ENCODE measurements around the gene CPEB1.
"Not testable (repeated sequence)": the region's sequence is repeated elsewhere in the genome, so short reads cannot be mapped to it uniquely, and the experiment has no call there.

Gene CPEB1

GRCh38 chr15:82646250-82647044 is 716 bp downstream of the CPEB1 start:
- ChIA-PET POLR2A (ENCODE audit: low non-redundant PET) (no interaction called here), CTCF (no interaction called here)
- no peak overlapping the region for H3K27ac ChIP-seq
- DNase-seq (ENCODE audit: low spot score): no peak
- TF ChIP-seq CTCF (conservative IDR thresholded peaks at IDR 0.05; ENCODE audit: low read depth): no peak

- DNase-seq (ENCODE audit: low spot score); POLR2A ChIA-PET (ENCODE audit: low non-redundant PET); H3K27ac ChIP-seq: not testable (repeated sequence)
- CTCF ChIA-PET: interaction anchor here (0.6 kb wide), 2 partner anchors 19 to 22 kb away, joined by 3 to 4 read pairs; no protein-coding TSS in a partner anchor
These were observed 2.0 kb downstream of the CPEB1 start for GRCh38 chr15:82644967-82645852.

- TF ChIP-seq CTCF (conservative IDR thresholded peaks at IDR 0.05; ENCODE audit: low read depth): no peak
- CTCF ChIA-PET: interaction anchor here (0.6 to 0.7 kb wide), 2 partner anchors 112 to 113 kb away, joined by 4 to 5 read pairs; no protein-coding TSS in a partner anchor
- no peak overlapping the region for H3K27ac ChIP-seq
- POLR2A ChIA-PET (ENCODE audit: low non-redundant PET): interaction anchor here (0.9 kb wide), 1 partner anchor 104 kb away, joined by 3 read pairs; the partner anchor contains the start of gene RPS17
- no peak for DNase-seq (ENCODE audit: low spot score)
These were observed 3.2 kb downstream of the CPEB1 start for GRCh38 chr15:82643992-82644391.

GRCh38 chr15:82642656-82643055 is 4.5 kb downstream of the CPEB1 start:
- TF ChIP-seq CTCF (conservative IDR thresholded peaks at IDR 0.05; ENCODE audit: low read depth): no peak
- DNase-seq (ENCODE audit: low spot score): no peak
- CTCF ChIA-PET: no interaction called here
- H3K27ac ChIP-seq: no peak overlapping the region
- POLR2A ChIA-PET (ENCODE audit: low non-redundant PET): no interaction called here

GRCh38 chr15:82641129-82641798 is 5.9 kb downstream of the CPEB1 start:
- DNase-seq (ENCODE audit: low spot score): no peak
- no peak overlapping the region for H3K27ac ChIP-seq
- TF ChIP-seq CTCF (conservative IDR thresholded peaks at IDR 0.05; ENCODE audit: low read depth): no peak
- ChIA-PET POLR2A (ENCODE audit: low non-redundant PET) (no interaction called here), CTCF (interaction anchor here (0.6 to 0.7 kb wide), 5 partner anchors 9 to 1994 kb away, joined by 3 to 5 read pairs (median 4); no protein-coding TSS in a partner anchor)

- CTCF ChIA-PET: no interaction called here
These were observed 6.5 kb downstream of the CPEB1 start for GRCh38 chr15:82640672-82641071.

More at GRCh38 chr15:82640672-82641071, 6.5 kb downstream of the CPEB1 start:
- no peak overlapping the region for H3K27ac ChIP-seq
- POLR2A ChIA-PET (ENCODE audit: low non-redundant PET): no interaction called here
- DNase-seq (ENCODE audit: low spot score): no peak
- no peak for TF ChIP-seq CTCF (conservative IDR thresholded peaks at IDR 0.05; ENCODE audit: low read depth)

Data from RWPE1 (cell line).